HG03354 (cell line): Measurements from ENCODE around the gene RAB3GAP1.

Experiments
- ATAC-seq: cut with Tn5 transposase; IDR thresholded peaks from one replicate; pipeline ENCODE4 v1.9.1; 2021; ENCODE audit warnings: mild to moderate bottlenecking; ENCODE audit not compliant: unreplicated experiment, poor library complexity, severe bottlenecking

The RAB3GAP1 gene

GRCh38 chr2:135190799-135191198, 138.7 kb downstream of the RAB3GAP1 start:
- no peak for ATAC-seq

GRCh38 chr2:135198481-135198880, 146.4 kb downstream of the RAB3GAP1 start:
- no peak for ATAC-seq

DNA sequence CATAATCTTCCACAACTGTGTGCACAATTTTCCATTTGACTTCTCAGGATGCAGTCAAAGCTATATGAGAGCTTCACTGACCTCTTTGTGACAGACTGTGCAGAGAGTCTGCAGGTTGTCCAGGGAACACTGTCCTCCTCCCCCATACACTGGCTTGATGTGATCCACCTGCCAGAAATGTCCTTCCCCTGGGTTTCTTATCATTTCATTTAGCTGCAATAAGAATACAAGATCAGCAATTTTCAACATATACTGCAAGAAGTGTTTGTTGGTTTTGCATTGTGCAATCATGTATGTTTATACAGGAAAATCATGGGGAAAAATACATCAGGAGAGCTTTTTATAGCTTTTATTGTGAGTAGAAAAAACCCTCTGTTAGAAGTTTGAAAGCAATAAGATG, 150.7 kb downstream of the RAB3GAP1 start:
- ATAC-seq = no peak

GRCh38 chr2:135203944-135204343, 151.9 kb downstream of the RAB3GAP1 start:
- ATAC-seq = no peak

- ATAC-seq = no peak
These were observed 155.9 kb downstream of the RAB3GAP1 start for GRCh38 chr2:135208016-135208415.

DNA sequence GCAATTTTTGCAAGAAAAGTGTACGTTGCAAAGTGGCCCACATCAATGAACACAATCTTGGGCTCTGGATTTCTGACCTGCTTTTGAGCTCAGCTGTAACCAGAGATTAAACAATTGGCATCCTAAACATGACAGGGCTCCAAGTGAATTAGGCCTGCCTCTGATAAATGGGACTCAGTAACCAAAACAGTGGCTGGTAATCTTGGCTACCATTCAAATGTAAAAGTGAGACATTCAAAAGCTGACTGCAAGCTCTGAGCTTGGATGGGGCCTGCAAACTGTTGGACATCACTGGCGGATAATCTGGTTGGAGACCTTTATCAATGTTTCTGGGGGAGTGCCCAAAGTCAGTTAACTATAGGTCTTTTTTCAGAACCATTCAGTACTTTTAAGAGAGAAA, 160.7 kb downstream of the RAB3GAP1 start:
- no peak for ATAC-seq

DNA sequence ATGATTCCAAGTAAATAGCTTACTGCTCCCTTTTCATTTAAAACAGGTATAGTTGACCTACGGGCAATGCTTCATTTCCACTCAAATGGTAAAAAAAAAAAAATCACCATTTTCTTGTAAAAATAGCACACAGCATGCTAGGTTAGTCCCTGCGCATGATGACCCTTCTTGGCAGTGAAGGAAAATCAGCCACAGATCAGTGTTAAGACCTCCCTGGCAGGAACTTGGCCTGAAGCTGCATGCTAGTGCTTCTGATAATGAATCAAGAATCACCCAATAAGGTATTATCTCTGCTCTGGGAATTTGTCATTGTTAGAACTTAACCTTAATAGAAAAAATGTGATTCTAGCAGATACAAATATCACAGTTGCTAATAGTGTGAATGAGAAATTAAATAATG, 166.3 kb downstream of the RAB3GAP1 start:
- no peak for ATAC-seq

DNA sequence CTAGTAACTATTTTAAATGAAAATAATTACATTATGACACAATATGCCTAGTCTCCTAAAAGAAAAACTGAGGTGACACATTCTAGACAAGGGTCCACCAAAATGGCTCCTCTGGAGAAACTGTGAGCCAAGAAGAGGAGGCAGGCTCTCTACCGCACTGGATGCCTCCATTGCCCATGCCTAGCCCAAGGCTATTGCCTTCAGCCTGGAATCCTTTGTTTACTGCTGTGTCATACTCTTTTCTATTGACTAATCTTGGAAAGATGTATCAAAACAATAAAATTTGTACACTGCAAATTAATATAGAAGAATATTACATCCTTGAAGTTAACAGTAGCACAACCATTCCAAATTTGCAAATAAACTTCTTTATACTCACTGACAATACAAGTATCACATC, 167.1 kb downstream of the RAB3GAP1 start:
- ATAC-seq = no peak
